Right atrium auricular region (tissue), 2 donors: ENCODE data around the gene WNT2. TPM values are rescaled to one million over a fixed set of nuclear protein-coding genes. Genes with fewer than 3 reads are reported as not detected.

Experiments used
- DNase-seq: peaks from one replicate; pipeline ENCODE4 v3.0.0-alpha.2; 2019; ENCODE audit warnings: low spot score
- H3K27ac ChIP-seq, 2 donors: fragments of 200-600 bp; sonication (generic); 1 replicate in 1 of 2; 2 replicates in 1 of 2; pipeline ENCODE4 v1.5.1; 2016 to 2019
- H3K27me3 ChIP-seq, 2 donors: fragments of 200-600 bp; sonication (generic); one replicate each; pipeline versions ENCODE4 v1.5.1 to v1.6.0; 2017 to 2019
- H3K36me3 ChIP-seq: fragments of 200-600 bp; sonication (generic); one replicate; pipeline ENCODE4 v1.5.1; 2016
- H3K4me1 ChIP-seq, 2 donors: fragments of 200-600 bp; sonication (generic); one replicate each; pipeline versions ENCODE4 v1.5.1 to v1.6.0; 2017 to 2019
- H3K4me3 ChIP-seq, 2 donors: fragments of 200-600 bp; sonication (generic); 1 replicate in 1 of 2; 2 replicates in 1 of 2; pipeline ENCODE4 v1.5.1; 2017 to 2019; ENCODE audit warnings: mild to moderate bottlenecking in 1 of 2, moderate library complexity in 1 of 2
- H3K9me3 ChIP-seq, 2 donors: fragments of 200-600 bp; sonication (generic); one replicate each; pipeline ENCODE4 v1.5.1; 2019
- total RNA-seq, 2 donors: library from RNA; depleted of rRNA; stranded (reverse); fragments of >200 nt; gene quantifications; one replicate each; pipeline ENCODE4 v1.1.0, GENCODE V29; 2016
- TF ChIP-seq, protein P1 (sequence below), 2 donors: fragments of 200-600 bp; sonication (generic); IDR thresholded peaks; one replicate each; pipeline ENCODE4 v1.5.1; 2019; ENCODE audit warnings: antibody characterized with exemption in 2 of 2

WNT2 gene
- total RNA-seq, 2 donors from 2014 or later: 0.19 to 6.5 TPM

DNA sequence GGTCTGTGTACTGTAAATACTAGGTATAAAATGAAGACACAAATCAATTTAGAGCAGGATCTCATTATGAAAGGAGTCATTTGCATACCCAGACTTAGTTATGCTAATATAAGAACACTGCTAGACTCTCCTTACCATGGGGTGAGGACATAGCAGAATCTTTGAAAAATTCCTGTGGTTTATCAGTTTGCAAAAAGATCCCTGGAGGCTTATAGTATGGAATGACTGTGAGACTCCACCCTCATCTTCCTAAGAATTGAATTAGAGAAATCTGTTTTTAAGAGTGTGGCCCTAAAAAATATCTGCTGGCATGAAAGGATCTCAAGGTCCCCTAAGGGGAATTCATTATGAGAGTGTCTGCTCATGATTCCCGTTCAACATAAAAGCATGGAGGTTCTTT, 63.2 kb downstream of the WNT2 start:
- no peak overlapping the region for H3K27ac ChIP-seq
- no peaks in the 10 kb centered on the region for H3K9me3 ChIP-seq
- TF ChIP-seq, protein P1, sequence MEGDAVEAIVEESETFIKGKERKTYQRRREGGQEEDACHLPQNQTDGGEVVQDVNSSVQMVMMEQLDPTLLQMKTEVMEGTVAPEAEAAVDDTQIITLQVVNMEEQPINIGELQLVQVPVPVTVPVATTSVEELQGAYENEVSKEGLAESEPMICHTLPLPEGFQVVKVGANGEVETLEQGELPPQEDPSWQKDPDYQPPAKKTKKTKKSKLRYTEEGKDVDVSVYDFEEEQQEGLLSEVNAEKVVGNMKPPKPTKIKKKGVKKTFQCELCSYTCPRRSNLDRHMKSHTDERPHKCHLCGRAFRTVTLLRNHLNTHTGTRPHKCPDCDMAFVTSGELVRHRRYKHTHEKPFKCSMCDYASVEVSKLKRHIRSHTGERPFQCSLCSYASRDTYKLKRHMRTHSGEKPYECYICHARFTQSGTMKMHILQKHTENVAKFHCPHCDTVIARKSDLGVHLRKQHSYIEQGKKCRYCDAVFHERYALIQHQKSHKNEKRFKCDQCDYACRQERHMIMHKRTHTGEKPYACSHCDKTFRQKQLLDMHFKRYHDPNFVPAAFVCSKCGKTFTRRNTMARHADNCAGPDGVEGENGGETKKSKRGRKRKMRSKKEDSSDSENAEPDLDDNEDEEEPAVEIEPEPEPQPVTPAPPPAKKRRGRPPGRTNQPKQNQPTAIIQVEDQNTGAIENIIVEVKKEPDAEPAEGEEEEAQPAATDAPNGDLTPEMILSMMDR (IDR thresholded peaks at IDR 0.05): no peak
- no peaks in the 10 kb centered on the region for H3K4me1 ChIP-seq
- no peaks in the 10 kb centered on the region for H3K36me3 ChIP-seq
- H3K27me3 ChIP-seq: no peaks in the 10 kb centered on the region
- no peak overlapping the region for H3K4me3 ChIP-seq
- DNase-seq: no peak

DNA sequence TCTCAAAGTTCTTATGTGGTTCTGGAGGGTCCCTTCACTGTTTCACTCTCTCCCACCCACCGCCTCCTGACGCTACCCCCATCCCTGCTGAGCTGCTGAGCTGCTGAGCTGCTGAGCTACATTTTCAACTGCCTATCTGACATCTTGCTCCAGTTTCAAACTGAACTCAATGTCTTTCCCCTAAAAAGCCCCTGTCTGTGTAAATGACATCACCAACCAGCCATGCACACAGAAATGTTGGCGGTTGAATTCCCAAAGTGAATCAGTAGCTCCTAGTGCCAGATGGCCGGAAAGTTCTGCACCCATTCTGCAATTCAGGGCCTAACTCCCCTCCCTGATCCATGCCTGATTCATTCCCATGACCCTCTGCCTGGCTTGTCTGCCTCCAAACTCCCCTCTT, 71.2 kb downstream of the WNT2 start:
- no peaks in the 10 kb centered on the region for H3K27me3 ChIP-seq
- no peak overlapping the region for H3K27ac ChIP-seq
- no peak for DNase-seq
- H3K36me3 ChIP-seq: no peaks in the 10 kb centered on the region
- H3K4me1 ChIP-seq: no peaks in the 10 kb centered on the region
- TF ChIP-seq, protein P1 (IDR thresholded peaks at IDR 0.05): no peak
- H3K4me3 ChIP-seq: no peak overlapping the region
- no peaks in the 10 kb centered on the region for H3K9me3 ChIP-seq

GRCh38 chr7:117250801-117251200, 72.1 kb downstream of the WNT2 start:
- DNase-seq: no peak
- TF ChIP-seq, protein P1 (IDR thresholded peaks at IDR 0.05): no peak

GRCh38 chr7:117250245-117250644, 72.6 kb downstream of the WNT2 start:
- Histone ChIP-seq H3K4me3 (no peak overlapping the region), H3K4me1 (no peaks in the 10 kb centered on the region), H3K9me3 (no peaks in the 10 kb centered on the region), H3K36me3 (no peaks in the 10 kb centered on the region), H3K27me3 (no peaks in the 10 kb centered on the region), H3K27ac (no peak overlapping the region)
- no peak for DNase-seq
- TF ChIP-seq, protein P1 (IDR thresholded peaks at IDR 0.05): no peak

More at GRCh38 chr7:117250801-117251200, 72.1 kb downstream of the WNT2 start:
- Histone ChIP-seq H3K36me3 (no peaks in the 10 kb centered on the region), H3K4me1 (no peaks in the 10 kb centered on the region), H3K9me3 (no peaks in the 10 kb centered on the region), H3K4me3 (no peak overlapping the region), H3K27me3 (no peaks in the 10 kb centered on the region), H3K27ac (no peak overlapping the region)

- Histone ChIP-seq H3K4me3 (no peak overlapping the region), H3K4me1 (no peaks in the 10 kb centered on the region), H3K36me3 (no peaks in the 10 kb centered on the region), H3K27me3 (no peaks in the 10 kb centered on the region), H3K9me3 (peaks cover 0 to 4% of the 10 kb centered on the region in 2 donors), H3K27ac (no peak overlapping the region)
- TF ChIP-seq, protein P1 (IDR thresholded peaks at IDR 0.05): no peak
- DNase-seq: no peak
Observed at GRCh38 chr7:117249696-117250095, 73.2 kb downstream of the WNT2 start.

GRCh38 chr7:117248829-117249228, 74.0 kb downstream of the WNT2 start:
- H3K36me3 ChIP-seq: no peaks in the 10 kb centered on the region
- H3K9me3 ChIP-seq: peaks cover 0 to 7% of the 10 kb centered on the region in 2 donors
- no peak for DNase-seq
- TF ChIP-seq, protein P1 (IDR thresholded peaks at IDR 0.05): no peak
- H3K4me1 ChIP-seq: no peaks in the 10 kb centered on the region
- no peak overlapping the region for H3K27ac ChIP-seq
- no peaks in the 10 kb centered on the region for H3K27me3 ChIP-seq
- H3K4me3 ChIP-seq: no peak overlapping the region
